Tibial nerve (tissue), 4 donors: ENCODE data around the gene CPA1. TPM values are rescaled to one million over a fixed set of nuclear protein-coding genes. Genes with fewer than 3 reads are reported as not detected.

Experiments
- DNase-seq, 2 donors: peaks; one replicate each; pipeline ENCODE4 v3.0.0-alpha.2; 2019; ENCODE audit warnings: low spot score in 2 of 2
- H3K27ac ChIP-seq, 4 donors: fragments of 200-600 bp; sonication (generic) in 3 of 4; one replicate each; pipeline ENCODE4 v1.5.1; 2017 to 2019; ENCODE audit warnings: mild to moderate bottlenecking in 1 of 4
- H3K27me3 ChIP-seq, 2 donors: fragments of 200-600 bp; sonication (generic) in 1 of 2; one replicate each; pipeline versions ENCODE4 v1.5.1 to v1.6.0; 2017 to 2019
- H3K36me3 ChIP-seq, 3 donors: fragments of 200-600 bp; sonication (generic); one replicate each; pipeline ENCODE4 v1.5.1; 2018 to 2019
- H3K4me1 ChIP-seq, 4 donors: fragments of 200-600 bp; sonication (generic) in 3 of 4; one replicate each; pipeline ENCODE4 v1.5.1; 2017 to 2019
- H3K4me3 ChIP-seq, 4 donors: fragments of 200-600 bp; sonication (generic) in 3 of 4; one replicate each; pipeline ENCODE4 v1.5.1; 2017 to 2019; ENCODE audit warnings: mild to moderate bottlenecking in 1 of 4, moderate library complexity in 1 of 4
- H3K9me3 ChIP-seq, 4 donors: fragments of 200-600 bp; sonication (generic) in 3 of 4; one replicate each; pipeline ENCODE4 v1.5.1; 2017 to 2019
- CTCF ChIP-seq, 5 experiments: fragments of 200-600 bp in 3 of 5; fragments of 450-650 bp in 2 of 5; sonication (generic) in 3 of 5; IDR thresholded peaks; one replicate each; pipeline ENCODE4 v1.5.1; 2016 to 2019; ENCODE audit warnings: antibody characterized with exemption in 5 of 5, mild to moderate bottlenecking in 3 of 5, moderate library complexity in 2 of 5
- EP300 ChIP-seq, 2 donors: sonication (generic); formaldehyde crosslinking; IDR thresholded peaks; one replicate each; pipeline ENCODE4 v1.6.1; 2017; ENCODE audit warnings: antibody characterized with exemption in 2 of 2, mild to moderate bottlenecking in 1 of 2
- POLR2A ChIP-seq, 2 donors: fragments of 450-650 bp; IDR thresholded peaks; one replicate each; pipeline ENCODE4 v1.6.1; 2017; ENCODE audit warnings: antibody characterized with exemption in 2 of 2, mild to moderate bottlenecking in 2 of 2, moderate library complexity in 2 of 2
- WGBS, 2 donors: methylation state at CpG; one replicate each; pipeline ENCODE4 v1.1.5; 2018; 5-methylcytosine and 5-hydroxymethylcytosine counted together
- total RNA-seq, 4 donors: library from RNA; depleted of rRNA; stranded (reverse); fragments of >200 nt; gene quantifications; one replicate each; pipeline ENCODE4 v1.1.0, GENCODE V29; 2016

CPA1 gene
- total RNA-seq, 4 donors from 2014 or later: 2.9 to 37.8 (median 6.3) TPM

- Histone ChIP-seq H3K4me3 (no peak overlapping the region), H3K4me1 (peaks cover 0 to 24% (median 3%) of the 10 kb centered on the region in 4 donors), H3K36me3 (no peaks in the 10 kb centered on the region), H3K27ac (no peak overlapping the region), H3K27me3 (no peaks in the 10 kb centered on the region), H3K9me3 (peaks cover 0 to 8% (median 0%) of the 10 kb centered on the region in 4 donors)
- TF ChIP-seq POLR2A (IDR thresholded peaks at IDR 0.05): no peak
- TF ChIP-seq CTCF (IDR thresholded peaks at IDR 0.05): no peak
- TF ChIP-seq EP300 (IDR thresholded peaks at IDR 0.05): no peak
- 78 to 80% methylated on average over 2 of the region's 2 CpGs for whole genome bisulfite sequencing, 2 donors
- DNase-seq: no peak
Measured at GRCh38 chr7:130365088-130365487, 15.2 kb upstream of the CPA1 start.

GRCh38 chr7:130365511-130366441 lies 14.5 kb upstream of the CPA1 start:
- WGBS, 2 donors: 77 to 79% methylated on average over 15 of the region's 15 CpGs
- Histone ChIP-seq H3K27me3 (no peaks in the 10 kb centered on the region), H3K4me1 (peaks cover 0 to 31% (median 4%) of the 10 kb centered on the region in 4 donors), H3K9me3 (peaks cover 0 to 1% (median 0%) of the 10 kb centered on the region in 4 donors), H3K4me3 (no peak overlapping the region), H3K36me3 (no peaks in the 10 kb centered on the region), H3K27ac (no peak overlapping the region)
- DNase-seq: peak in 1 of 2 donors; percentile 41
- TF ChIP-seq POLR2A (IDR thresholded peaks at IDR 0.05) (no peak), CTCF (IDR thresholded peaks at IDR 0.05) (no peak), EP300 (IDR thresholded peaks at IDR 0.05) (no peak)

- Histone ChIP-seq H3K27ac (no peak overlapping the region), H3K27me3 (no peaks in the 10 kb centered on the region), H3K36me3 (no peaks in the 10 kb centered on the region), H3K4me1 (peaks cover 0 to 38% (median 4%) of the 10 kb centered on the region in 4 donors), H3K9me3 (no peaks in the 10 kb centered on the region), H3K4me3 (no peak overlapping the region)
- 89 to 92% methylated on average over 6 of the region's 6 CpGs for WGBS, 2 donors
- no peak for TF ChIP-seq POLR2A (IDR thresholded peaks at IDR 0.05)
- TF ChIP-seq EP300 (IDR thresholded peaks at IDR 0.05): no peak
- TF ChIP-seq CTCF (IDR thresholded peaks at IDR 0.05): no peak
- no peak for DNase-seq
Measured at GRCh38 chr7:130366564-130366963, 13.7 kb upstream of the CPA1 start.

GRCh38 chr7:130367088-130367755 lies 13.1 kb upstream of the CPA1 start:
- H3K9me3 ChIP-seq: no peaks in the 10 kb centered on the region
- H3K27ac ChIP-seq: no peak overlapping the region
- peaks cover 0 to 42% (median 4%) of the 10 kb centered on the region in 4 donors for H3K4me1 ChIP-seq
- DNase-seq: no peak
- WGBS, 2 donors: 92 to 93% methylated on average over 13 of the region's 13 CpGs
- TF ChIP-seq CTCF (IDR thresholded peaks at IDR 0.05): no peak
- TF ChIP-seq POLR2A (IDR thresholded peaks at IDR 0.05): no peak
- no peak for TF ChIP-seq EP300 (IDR thresholded peaks at IDR 0.05)
- no peaks in the 10 kb centered on the region for H3K27me3 ChIP-seq
- H3K36me3 ChIP-seq: no peaks in the 10 kb centered on the region
- no peak overlapping the region for H3K4me3 ChIP-seq
